ENCODE measurements around the gene BAIAP2.

BAIAP2 gene

GRCh38 chr17:81034779-81035520 lies at the start of gene BAIAP2:
BAIAP2 (plus strand) TSS chr17:81035151; CDS start chr17:81035255, 104 bp downstream.
- DNase-seq, result peak; percentile 93

- DNase-seq, result no peak
These were observed 48.9 kb upstream of the BAIAP2 start for GRCh38 chr17:80986046-80986445.

DNA sequence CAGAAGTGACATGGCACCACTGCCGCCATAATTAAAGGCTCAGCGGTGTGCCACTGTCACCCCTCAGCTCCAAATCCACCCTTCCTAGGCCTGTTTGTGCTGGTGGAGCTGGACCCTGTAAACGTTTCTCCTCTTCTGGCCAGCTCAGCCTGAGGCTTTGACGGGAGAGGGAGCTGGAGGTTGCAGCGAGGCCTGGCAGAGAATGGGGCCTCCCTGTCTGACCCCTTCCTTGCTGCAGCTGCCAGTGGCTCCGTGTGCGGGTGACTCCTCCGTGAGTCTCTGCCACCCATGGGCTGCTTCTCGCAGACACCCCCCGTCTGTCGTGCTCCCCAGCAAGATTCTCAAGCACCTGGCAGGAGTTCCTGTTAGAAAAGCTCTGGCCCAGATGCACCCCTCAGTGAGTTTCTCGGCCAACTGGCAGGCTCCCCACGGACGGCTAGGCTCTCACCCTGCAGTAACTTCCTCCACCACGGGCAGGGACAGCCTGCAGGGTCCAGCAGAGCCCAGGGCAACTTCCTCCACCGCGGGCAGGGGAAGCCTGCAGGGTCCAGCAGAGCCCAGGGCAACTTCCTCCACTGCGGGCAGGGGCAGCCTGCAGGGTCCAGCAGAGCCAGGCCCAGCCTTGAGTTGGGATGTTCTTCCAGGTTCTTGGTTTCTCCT lies 48.0 kb upstream of the BAIAP2 start:
- DNase-seq, result no peak

DNA sequence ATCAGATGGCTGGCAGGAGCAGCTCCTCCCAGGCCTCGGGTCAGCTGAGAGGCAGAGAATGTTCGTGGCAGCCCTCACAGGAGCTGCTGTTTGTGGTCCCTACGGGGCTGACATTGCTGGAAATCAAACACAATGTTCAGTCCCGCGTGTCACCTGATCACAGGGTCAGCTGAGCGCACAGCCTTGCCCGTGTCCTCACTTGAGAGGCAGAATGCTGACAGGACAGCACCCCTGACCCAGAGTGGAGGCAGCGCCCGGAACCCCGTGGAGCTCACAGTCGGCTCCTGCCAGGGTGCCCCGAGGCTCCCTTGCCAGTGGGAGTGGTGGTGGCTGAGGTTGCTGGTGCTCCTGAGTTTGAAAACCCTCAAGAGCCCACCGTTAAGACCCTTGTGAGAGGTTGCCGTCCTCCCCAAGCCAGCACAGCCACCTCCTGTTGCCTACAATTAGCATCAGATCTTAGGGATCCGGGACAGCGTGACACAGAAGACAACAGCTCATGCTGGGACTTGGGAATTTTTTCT lies 47.0 kb upstream of the BAIAP2 start:
- no peak for DNase-seq

DNA sequence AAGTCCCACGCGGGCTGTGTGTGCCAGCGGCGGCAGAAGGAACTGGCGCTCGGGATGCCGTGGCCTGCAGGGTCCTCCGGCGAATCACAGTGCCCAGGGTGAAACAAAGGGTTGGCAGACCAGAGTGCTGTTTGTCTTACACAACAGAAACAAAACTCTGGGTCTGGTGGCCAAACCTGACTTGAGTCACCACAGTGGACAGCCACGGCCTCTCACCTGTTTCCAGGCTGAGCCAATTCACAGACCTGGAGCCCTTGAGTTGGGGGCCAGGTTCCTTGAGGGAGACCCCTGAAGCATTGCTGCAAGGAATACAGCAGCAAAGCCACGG lies 45.4 kb upstream of the BAIAP2 start:
- DNase-seq, result no peak

DNA sequence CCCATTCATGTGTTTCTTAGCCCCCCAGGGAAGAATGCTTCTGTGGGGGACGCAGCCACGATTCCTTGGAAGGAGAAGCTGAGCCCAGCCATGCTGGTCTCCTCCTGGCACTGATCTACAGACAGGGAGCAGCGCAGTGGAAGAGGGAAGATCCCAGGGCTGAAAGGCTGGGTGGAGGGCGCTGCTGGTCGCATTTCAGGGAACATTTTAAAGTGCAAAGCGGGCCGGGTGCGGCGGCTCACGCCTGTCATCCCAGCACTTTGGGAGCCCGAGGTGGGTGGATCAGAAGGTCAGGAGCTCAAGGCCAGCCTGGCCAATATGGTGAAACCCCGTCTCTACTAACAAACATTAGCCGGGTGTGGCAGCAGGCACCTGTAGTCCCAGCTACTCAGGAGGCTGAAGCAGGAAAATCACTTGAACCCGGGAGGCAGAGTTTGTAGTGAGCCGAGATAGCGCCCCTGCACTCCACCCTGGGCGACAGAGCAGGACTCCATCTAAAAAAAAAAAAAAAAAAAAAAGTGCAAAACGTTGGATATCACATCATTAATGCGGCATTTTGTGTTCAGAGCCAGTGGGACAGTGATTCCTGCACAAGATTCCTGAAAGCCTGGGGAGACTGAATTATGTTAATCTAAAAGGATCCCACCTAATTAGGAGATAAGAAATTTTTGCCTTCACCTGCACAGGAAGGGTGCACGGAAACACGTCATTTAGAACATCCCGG lies 43.9 kb upstream of the BAIAP2 start:
- no peak for DNase-seq

GRCh38 chr17:80991645-80992076 lies 43.3 kb upstream of the BAIAP2 start, which contains the start of gene CHMP6:
CHMP6 (plus strand) TSS chr17:80991841; CDS start chr17:80991919, 78 bp downstream.
- peak; percentile 72 for DNase-seq

DNA sequence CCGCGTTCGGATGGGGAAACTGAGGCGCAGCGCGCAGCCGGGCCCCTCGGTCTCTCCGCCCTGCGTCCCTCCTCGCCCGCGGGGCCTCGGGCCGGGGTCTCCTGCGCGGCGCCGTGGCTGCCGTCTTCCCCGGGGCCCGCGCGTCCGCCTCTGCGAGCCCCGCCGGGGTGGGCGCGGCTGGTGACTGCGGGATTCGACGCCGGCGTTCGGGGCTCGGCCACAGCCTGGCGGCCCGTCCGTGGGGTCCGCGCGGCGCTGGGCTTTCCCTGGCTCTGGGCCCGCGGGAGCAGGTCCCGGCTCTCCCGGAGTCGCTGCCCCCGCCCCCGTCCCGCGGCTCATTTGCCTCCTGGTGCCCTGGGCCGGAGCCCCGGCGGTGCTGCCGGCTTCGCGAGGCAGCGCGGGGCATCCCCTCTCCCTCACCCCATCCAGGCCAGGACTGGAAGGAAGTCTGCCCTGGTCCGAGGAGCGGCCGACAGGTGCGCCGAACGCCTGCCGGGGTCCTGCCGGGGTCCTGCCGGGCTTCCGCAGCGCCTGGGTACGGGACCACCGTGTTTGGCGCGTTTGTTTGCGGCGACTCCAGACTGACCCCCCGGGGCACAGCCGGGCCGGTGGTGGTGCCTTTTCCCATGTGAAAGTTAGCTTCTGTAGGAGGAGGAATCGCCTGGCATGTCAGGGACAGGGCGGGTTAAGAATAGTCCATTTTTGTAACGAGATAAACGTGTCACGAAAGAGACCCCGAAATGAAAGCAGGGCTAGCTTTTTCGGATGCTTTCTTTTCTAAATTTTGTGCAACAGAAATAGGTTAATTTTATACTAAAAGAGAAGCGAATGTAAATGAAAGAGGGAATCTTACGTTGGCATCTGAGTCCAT lies 42.6 kb upstream of the BAIAP2 start:
- DNase-seq, result no peak

- DNase-seq, result no peak
These were observed 41.9 kb upstream of the BAIAP2 start for GRCh38 chr17:80992948-80993624.

DNA sequence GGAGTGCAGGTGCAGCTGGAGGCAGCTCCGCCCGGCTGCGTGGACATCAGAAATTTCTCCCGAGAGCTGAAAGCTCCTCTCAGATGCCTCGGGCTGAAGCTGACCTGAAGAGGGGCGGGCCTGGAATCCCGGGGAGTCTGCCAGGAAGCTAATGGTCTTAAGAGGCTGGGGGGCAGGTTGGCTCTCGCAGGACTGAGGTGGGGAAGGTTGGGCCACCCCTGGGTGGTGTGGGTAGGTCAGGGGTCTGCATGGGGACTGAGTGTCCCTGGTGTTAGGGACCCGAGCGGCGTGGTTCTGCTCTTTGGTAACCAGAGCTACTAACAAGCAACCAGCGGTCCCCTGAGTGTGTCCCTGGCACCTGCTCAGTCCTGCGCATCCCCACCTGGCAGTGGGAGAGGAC lies 39.8 kb upstream of the BAIAP2 start:
- no peak for DNase-seq

- DNase-seq, result no peak
These were observed 38.3 kb upstream of the BAIAP2 start for GRCh38 chr17:80996422-80997305.

DNA sequence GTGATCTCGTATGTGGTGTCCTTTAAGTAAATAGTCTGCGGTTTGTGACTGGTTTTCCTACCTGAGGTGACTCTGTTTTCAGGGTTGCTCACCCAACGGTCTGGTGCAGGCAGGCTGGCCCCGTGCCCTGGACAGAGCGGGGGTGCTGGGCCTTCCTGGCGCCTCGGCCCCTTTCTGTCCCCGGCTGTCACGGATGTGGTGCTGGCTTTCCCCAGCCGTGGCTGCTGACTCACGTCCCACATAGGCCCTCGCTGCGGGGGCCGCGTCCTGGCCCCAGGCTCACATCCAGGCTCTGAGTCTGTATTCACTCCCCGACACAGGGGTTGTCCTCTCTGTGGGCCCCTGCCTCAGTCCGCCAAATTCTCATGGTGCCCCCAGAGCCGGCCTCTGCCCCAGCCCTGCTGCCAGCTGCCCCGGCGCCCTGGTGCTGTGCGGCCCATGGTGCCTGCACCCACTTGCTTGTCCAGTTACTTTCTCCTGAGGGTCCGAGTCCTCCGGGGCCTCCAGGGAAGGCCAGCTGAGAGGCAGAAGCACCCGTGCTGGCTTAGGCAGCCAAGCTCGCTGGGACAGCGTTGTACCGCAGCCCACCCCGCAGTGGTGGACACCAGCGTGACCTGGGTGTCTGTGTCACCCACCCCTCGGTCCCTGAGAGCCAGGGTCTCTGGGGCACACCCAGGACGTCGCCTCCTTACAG lies 37.4 kb upstream of the BAIAP2 start:
- no peak for DNase-seq

GRCh38 chr17:80998118-80998747 lies 36.7 kb upstream of the BAIAP2 start:
- no peak for DNase-seq

- no peak for DNase-seq
These were observed 36.0 kb upstream of the BAIAP2 start for GRCh38 chr17:80998748-80999535.

GRCh38 chr17:80999536-81000333 lies 35.2 kb upstream of the BAIAP2 start:
- no peak for DNase-seq

DNA sequence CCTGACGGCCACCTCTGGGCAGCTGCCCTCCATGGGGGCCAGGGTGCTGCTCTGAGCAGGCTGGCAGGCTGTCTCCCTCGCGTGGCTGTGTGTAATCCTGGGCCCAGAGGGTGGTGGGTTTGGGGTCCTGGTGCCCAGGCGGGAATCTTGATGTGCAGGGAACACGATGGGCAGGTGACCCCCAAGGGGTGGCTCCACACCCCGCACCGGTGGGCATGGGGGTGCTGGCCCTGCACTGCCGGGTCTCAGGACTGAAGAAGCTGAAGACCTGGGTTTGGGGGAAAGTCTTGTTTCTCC lies 34.7 kb upstream of the BAIAP2 start:
- DNase-seq, result no peak

DNA sequence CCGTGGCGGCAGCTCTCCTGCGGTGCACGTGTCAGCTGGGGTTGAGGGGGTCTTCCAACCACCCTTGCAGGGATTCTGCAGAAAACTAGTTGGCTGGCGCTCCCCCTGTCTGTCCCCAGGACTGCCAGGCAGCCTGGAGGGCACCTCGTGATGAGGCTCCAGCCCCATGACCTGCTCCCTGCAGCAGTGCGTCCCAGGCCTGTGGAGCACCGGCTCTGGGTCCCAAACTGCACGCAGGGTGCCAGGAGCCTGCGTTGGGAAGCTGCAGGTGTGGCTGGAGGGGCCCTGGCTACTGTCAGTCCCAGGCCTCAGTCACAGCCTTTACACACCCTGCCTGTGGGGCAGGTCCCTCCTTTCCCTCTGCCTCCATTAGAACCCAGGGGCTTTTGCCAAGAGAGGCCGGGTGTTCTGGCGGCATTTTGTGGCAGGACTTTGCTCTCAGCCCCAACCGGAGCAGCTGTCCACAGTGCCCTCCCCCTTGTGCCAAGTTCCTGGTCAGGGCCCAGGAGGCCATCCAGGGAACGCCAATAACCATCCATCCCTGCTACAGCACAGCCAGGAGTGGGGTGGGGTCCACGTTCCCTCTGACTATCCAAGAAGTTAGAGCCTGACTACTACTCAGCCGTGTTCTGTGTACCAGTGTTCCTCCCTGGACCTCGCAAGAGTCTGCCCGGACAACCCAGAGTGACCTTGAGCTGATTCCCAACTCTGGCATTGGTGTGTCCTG lies 34.2 kb upstream of the BAIAP2 start:
- DNase-seq, result no peak

- DNase-seq, result no peak
These were observed 33.0 kb upstream of the BAIAP2 start for GRCh38 chr17:81002013-81002384.

All from EL (cell line).